GM18511 (cell line): ENCODE data around the gene GRB10.

Experiments used
- ATAC-seq: cut with Tn5 transposase; IDR thresholded peaks from one replicate; pipeline ENCODE4 v1.9.1; 2021; ENCODE audit warnings: mild to moderate bottlenecking, moderate library complexity; ENCODE audit not compliant: unreplicated experiment

Gene GRB10

GRCh38 chr7:50641442-50642405 is 141.0 kb downstream of the GRB10 start:
- no peak for ATAC-seq

GRCh38 chr7:50640779-50641178 is 141.9 kb downstream of the GRB10 start:
- ATAC-seq = no peak

GRCh38 chr7:50640256-50640655 is 142.4 kb downstream of the GRB10 start:
- ATAC-seq = no peak

- no peak for ATAC-seq
Measured at GRCh38 chr7:50637725-50638643, 144.7 kb downstream of the GRB10 start.

GRCh38 chr7:50634378-50634777 is 148.3 kb downstream of the GRB10 start:
- no peak for ATAC-seq

GRCh38 chr7:50633414-50633710 is 149.3 kb downstream of the GRB10 start:
- ATAC-seq = no peak

- ATAC-seq = peak; percentile 90
Measured at GRCh38 chr7:50632561-50633413, 149.9 kb downstream of the GRB10 start.

- no peak for ATAC-seq
Measured at GRCh38 chr7:50631639-50632038, 151.1 kb downstream of the GRB10 start.

GRCh38 chr7:50631100-50631499 is 151.6 kb downstream of the GRB10 start:
- ATAC-seq = no peak

- ATAC-seq = no peak
Measured at GRCh38 chr7:50629238-50629901, 153.3 kb downstream of the GRB10 start.

- ATAC-seq = no peak
Measured at GRCh38 chr7:50628434-50629084, 154.1 kb downstream of the GRB10 start.

- no peak for ATAC-seq
Measured at GRCh38 chr7:50627824-50628361, 154.8 kb downstream of the GRB10 start.

- ATAC-seq = no peak
Measured at GRCh38 chr7:50626286-50626685, 156.4 kb downstream of the GRB10 start.

GRCh38 chr7:50625360-50625759 is 157.3 kb downstream of the GRB10 start:
- no peak for ATAC-seq

GRCh38 chr7:50622821-50623220 is 159.9 kb downstream of the GRB10 start:
- ATAC-seq = no peak

- ATAC-seq = no peak
Measured at GRCh38 chr7:50621973-50622490, 160.7 kb downstream of the GRB10 start.

GRCh38 chr7:50621206-50621605 is 161.5 kb downstream of the GRB10 start:
- no peak for ATAC-seq

GRCh38 chr7:50620433-50620832 is 162.3 kb downstream of the GRB10 start:
- no peak for ATAC-seq

- no peak for ATAC-seq
Measured at GRCh38 chr7:50619684-50620083, 163.0 kb downstream of the GRB10 start.
